K562 (cell line): ENCODE measurements around the gene SIRT3. TPM values are rescaled to one million over a fixed set of nuclear protein-coding genes. Genes with fewer than 3 reads are reported as not detected.
A peak's percentile ranks its signal among the peaks of the same experiment; 100 is the strongest.

Source experiments
- ATAC-seq: fragments of 200-7000 bp; cut with Tn5 transposase; 3 replicates; pipeline ENCODE4 v1.9.1; 2020; ENCODE audit warnings: moderate library complexity
- BruUV-seq: library from RNA; stranded (reverse); fragments of 400-500 nt; replicated peaks from 2 replicates; lab custom pipeline; 2021; lab: Mats Ljungman, UMichigan
- CTCF ChIA-PET: fragments of 300-600 bp; formaldehyde crosslinking; extraction: SDS; loops from one replicate; lab custom pipeline; 2021; ENCODE audit warnings: low intra/inter-chr PET ratio; lab: Yijun Ruan, JAX
- POLR2A ChIA-PET: fragments of 300-600, 350-650 bp; sonication (Branson Sonifier 250); formaldehyde crosslinking; extraction: SDS; loops from one replicate; lab custom pipeline; 2021; ENCODE audit warnings: antibody characterized with exemption, inconsistent platforms; lab: Yijun Ruan, JAX
- DNase-seq, 4 experiments: peaks; one replicate each; pipeline versions ENCODE4 v3.0.0 to v3.0.0-alpha.2; 2011 to 2018; ENCODE audit warnings: low spot score in 3 of 4, mixed read lengths in 3 of 4; ENCODE audit errors: extremely low read depth in 1 of 4
- FAIRE-seq: peaks from 2 replicates; lab custom pipeline; 2011; peaks lifted over from hg19 to GRCh38; lab: Jason Lieb, UNC
- H2AFZ ChIP-seq: 2 replicates; pipeline ENCODE4 v1.6.0; 2011; ENCODE audit warnings: low read depth, low read length, control low read depth, inconsistent platforms
- H3K27ac ChIP-seq: fragments of 200-600 bp; 3 replicates; pipeline ENCODE4 v1.8.0; 2011; ENCODE audit warnings: low read depth, mild to moderate bottlenecking, control low read depth, inconsistent platforms, low read length, moderate library complexity, mixed read lengths; ENCODE audit errors: extremely low read depth
- H3K27me3 ChIP-seq, 2 experiments: fragments of 300-600 bp in 1 of 2; 2 replicates in 1 of 2; 3 replicates in 1 of 2; pipeline versions ENCODE4 v1.6.0 to v1.8.0; 2011; ENCODE audit warnings: inconsistent platforms in 2 of 2, low read length in 2 of 2, mild to moderate bottlenecking in 1 of 2, mixed read lengths in 1 of 2, moderate library complexity in 1 of 2; ENCODE audit not compliant: control insufficient read depth in 2 of 2, insufficient read depth in 2 of 2
- H3K36me3 ChIP-seq: fragments of 300-600 bp; 3 replicates; pipeline ENCODE4 v1.8.0; 2011; ENCODE audit warnings: mild to moderate bottlenecking, low read length, inconsistent platforms; ENCODE audit not compliant: control insufficient read depth, insufficient read depth
- H3K4me1 ChIP-seq, 2 experiments: fragments of 200-600 bp in 1 of 2; replicated peaks in 1 of 2; 2 replicates in 1 of 2; 3 replicates in 1 of 2; pipeline versions ENCODE4 v1.5.1 to v1.8.0; 2011; ENCODE audit warnings: inconsistent platforms in 2 of 2, low read length in 2 of 2, mild to moderate bottlenecking in 1 of 2, mixed read lengths in 1 of 2, moderate library complexity in 1 of 2; ENCODE audit not compliant: control insufficient read depth in 2 of 2, insufficient read depth in 2 of 2
- H3K4me2 ChIP-seq: 2 replicates; pipeline ENCODE4 v1.6.1; 2011; ENCODE audit warnings: low read length, control low read depth, inconsistent platforms, mixed read lengths; ENCODE audit not compliant: insufficient read depth
- H3K4me3 ChIP-seq: fragments of 200-600 bp; sonication (generic), shearing (Covaris generic); 2 replicates; pipeline ENCODE4 v1.5.1; 2016; ENCODE audit warnings: control low read depth, inconsistent platforms
- H3K79me2 ChIP-seq: fragments of 200-600 bp; 3 replicates; pipeline ENCODE4 v1.8.0; 2011; ENCODE audit warnings: low read length, inconsistent platforms; ENCODE audit not compliant: control insufficient read depth, insufficient read depth
- H3K9ac ChIP-seq, 2 experiments: 2 replicates each; pipeline versions ENCODE4 v1.6.0 to v1.6.1; 2011; ENCODE audit warnings: low read depth in 2 of 2, low read length in 2 of 2, control low read depth in 1 of 2, inconsistent platforms in 1 of 2, mild to moderate bottlenecking in 1 of 2, mixed read lengths in 1 of 2; ENCODE audit not compliant: insufficient read depth in 1 of 2
- H3K9me1 ChIP-seq: one replicate; pipeline ENCODE4 v1.6.0; 2011; ENCODE audit warnings: inconsistent platforms, mild to moderate bottlenecking, low read length, moderate library complexity; ENCODE audit not compliant: control insufficient read depth, insufficient read depth
- H3K9me3 ChIP-seq: replicated peaks from 2 replicates; pipeline ENCODE4 v1.5.1; 2011; ENCODE audit warnings: low read depth, low read length, inconsistent platforms; ENCODE audit not compliant: control insufficient read depth, insufficient read depth
- H4K20me1 ChIP-seq: replicated peaks from 2 replicates; pipeline ENCODE4 v1.6.1; 2011; ENCODE audit warnings: low read length, inconsistent platforms, mixed read lengths; ENCODE audit not compliant: control insufficient read depth, insufficient read depth
- CEBPG ChIP-seq, 3 experiments: fragments of 200-800 bp in 1 of 3; sonication (Bioruptor generic) in 1 of 3; sonication (generic) in 1 of 3; formaldehyde crosslinking in 1 of 3; IDR thresholded peaks in 2 of 3; conservative IDR thresholded peaks in 1 of 3; 2 replicates each; pipeline versions ENCODE4 v1.6.1 to v1.8.0; 2016 to 2022; ENCODE audit warnings: missing compliant biosample characterization in 2 of 3, missing genetic modification characterization in 2 of 3, mild to moderate bottlenecking in 1 of 3, missing genetic modification reagents in 1 of 3
- GTF2E2 ChIP-seq: fragments of 200-800 bp; sonication (Bioruptor generic); IDR thresholded peaks from 2 replicates; pipeline ENCODE4 v1.6.1; 2016; ENCODE audit warnings: missing genetic modification characterization, missing compliant biosample characterization
- MCM7 ChIP-seq, 2 experiments: fragments of 450-650 bp; IDR thresholded peaks; 2 replicates each; pipeline ENCODE4 v1.6.1; 2016 to 2018
- MITF ChIP-seq: IDR thresholded peaks from 2 replicates; pipeline ENCODE4 v1.6.1; 2014; ENCODE audit warnings: antibody characterized with exemption
- NFE2L1 ChIP-seq: fragments of 450-650 bp; IDR thresholded peaks from 2 replicates; pipeline ENCODE4 v1.6.1; 2016; ENCODE audit warnings: missing genetic modification characterization, low read depth, mild to moderate bottlenecking, missing compliant biosample characterization, moderate library complexity, borderline replicate concordance
- POLR2A ChIP-seq: fragments of 450-650 bp; conservative IDR thresholded peaks from 2 replicates; pipeline ENCODE4 v1.6.1; 2016
- POLR2G ChIP-seq: fragments of 200-400 bp; formaldehyde crosslinking; IDR thresholded peaks from 2 replicates; pipeline ENCODE4 v1.6.1; 2017; ENCODE audit warnings: low read depth, mild to moderate bottlenecking, antibody characterized with exemption, low read length, moderate library complexity
- SMARCB1 ChIP-seq: IDR thresholded peaks from 2 replicates; pipeline ENCODE4 v1.6.1; 2011; ENCODE audit warnings: improper control_type of control experiment, low read depth; ENCODE audit not compliant: insufficient read length
- SP1 ChIP-seq: sonication (generic); formaldehyde crosslinking; IDR thresholded peaks from 2 replicates; pipeline ENCODE4 v1.8.1; 2022; ENCODE audit warnings: mild to moderate bottlenecking, missing genetic modification reagents
- WGBS: fragments of 100-300 bp; shearing (Covaris generic); methylation state at CpG from one replicate; pipeline ENCODE4 v1.1.6; 2016; ENCODE audit warnings: low coverage, mixed read lengths; ENCODE audit not compliant: insufficient coverage; ENCODE audit errors: missing lambda C conversion rate; 5-methylcytosine and 5-hydroxymethylcytosine counted together
- in situ Hi-C: fragments of 300-500 bp; cut with MboI; formaldehyde crosslinking; loops from 4 replicates; pipeline ENCODE4 v1.15.0; 2018; ENCODE audit warnings: inconsistent platforms, mixed read lengths
- intact Hi-C: fragments of 100-400 bp; cut with micrococcal nuclease; formaldehyde crosslinking; loops from 2 replicates; pipeline ENCODE4 v1.14.2; 2022
- polyA plus RNA-seq, 8 experiments: library from polyadenylated mRNA; depleted of rRNA in 4 of 8; stranded (reverse) in 5 of 8; unstranded in 3 of 8; fragments of >200 nt; fragmentation: Nextera tagmentation in 2 of 8; fragmentation: Illumina TruSeq in 1 of 8; extraction: Ambion mirVana in 2 of 8; extraction: Trizol in 1 of 8; gene quantifications; 2 replicates each; pipeline versions ENCODE4 v1.2.1 to v1.2.3, GENCODE V29; 2011 to 2014; ENCODE audit warnings: inconsistent platforms in 1 of 8, missing spikeins in 1 of 8
- total RNA-seq, 7 experiments: library from RNA; depleted of rRNA in 6 of 7; stranded (reverse); fragments of >200 nt in 6 of 7; fragmentation: Illumina TruSeq in 2 of 7; extraction: Trizol in 2 of 7; gene quantifications; 2 replicates each; pipeline versions ENCODE4 v1.2.1 to v1.2.3, GENCODE V29; 2011 to 2021; ENCODE audit warnings: low replicate concordance in 1 of 7

Gene SIRT3
- total and polyA plus RNA-seq, 9 of the 15 experiments (the other 6 are each of a cell fraction or from before 2014, with no cell fraction given), result 1.9 to 27.5 (median 14.5) TPM

GRCh38 chr11:216081-216974 is 19.8 kb downstream of the SIRT3 start:
- Histone ChIP-seq H3K27ac (peak overlapping the region; percentile 40; the same call in 2 of the 3 replicates), H3K79me2 (0 out of 3 replicates have a peak, but pooled peaks cover under 1% of the 10 kb centered on the region), H3K4me3 (no peak overlapping the region), H3K9me3 (peaks cover 16% of the 10 kb centered on the region), H3K4me2 (no peak overlapping the region), H2AFZ (no peak overlapping the region), H3K4me1 (peaks cover 21 to 24% of the 10 kb centered on the region in 2 experiments; a peak in 4 of 5 replicates), H3K27me3 (no peaks in the 10 kb centered on the region), H4K20me1 (no peaks in the 10 kb centered on the region), H3K36me3 (peaks cover 65% of the 10 kb centered on the region), H3K9ac (no peak overlapping the region; a peak in 1 of 4 replicates), H3K9me1 (no peaks in the 10 kb centered on the region)
- 91% methylated on average over 11 of the region's 11 CpGs for WGBS
- intact Hi-C loops (no loop called here), in situ Hi-C loops (loop anchor here (10.0 kb wide), 1 partner anchor 148 kb away; the partner anchor contains the start of gene B4GALNT4)
- FAIRE-seq (no peak), DNase-seq (no peak), ATAC-seq (peak; percentile 4; the same call in 2 of the 3 replicates)
- TF ChIP-seq GTF2E2 (tag) (no peak), SMARCB1 (no peak), MCM7 (IDR thresholded peaks at IDR 0.05) (no peak), POLR2G (peak; percentile 3; the same call in 1 of the 2 replicates), MITF (no peak), CEBPG (CRISPR knock-in tag; IDR thresholded peaks at IDR 0.05) (no peak), CEBPG (tag; conservative IDR thresholded peaks at IDR 0.05 in 1 of 2, IDR thresholded peaks at IDR 0.05 in 1 of 2) (no peak), NFE2L1 (no peak), POLR2A (peak; percentile 1; the same call in 1 of the 2 replicates), SP1 (CRISPR knock-in tag) (peak; percentile 14; the same call in 1 of the 2 replicates)
- no TSS peak for BruUV-seq
- ChIA-PET POLR2A (interaction anchor here (0.8 to 5.5 kb wide), 9 partner anchors 8 to 172 kb away, joined by 3 to 63 read pairs (median 4); partner anchors contain the start of genes BET1L, PSMD13 and RIC8A), CTCF (no interaction called here)
